Cerebellar cortex (tissue), 1 donor: Measurements from ENCODE around the gene KRTAP5-8.
"Not testable (repeated sequence)": the region's sequence is repeated elsewhere in the genome, so short reads cannot be mapped to it uniquely, and the experiment has no call there.

Source experiments
- DNase-seq: peaks from one replicate; pipeline ENCODE4 v3.0.0-alpha.2; 2015; ENCODE audit warnings: low spot score

Gene KRTAP5-8

GRCh38 chr11:71507102-71507501 lies 30.7 kb upstream of the KRTAP5-8 start:
- no peak for DNase-seq

GRCh38 chr11:71518506-71519471 lies 19.0 kb upstream of the KRTAP5-8 start:
- no peak for DNase-seq

GRCh38 chr11:71519546-71519945 lies 18.3 kb upstream of the KRTAP5-8 start:
- DNase-seq, result no peak

- no peak for DNase-seq
Measured at GRCh38 chr11:71525188-71525937, 12.5 kb upstream of the KRTAP5-8 start.

GRCh38 chr11:71525938-71526495 lies 11.8 kb upstream of the KRTAP5-8 start:
- DNase-seq, result no peak

GRCh38 chr11:71526796-71527575 lies 10.8 kb upstream of the KRTAP5-8 start, which contains the start of gene KRTAP5-7:
TSS of gene KRTAP5-7 (plus strand) at chr11:71527267. CDS start at chr11:71527301, 34 bp downstream.
- not testable (repeated sequence) for DNase-seq

- DNase-seq, result no peak
Measured at GRCh38 chr11:71527576-71528210, 10.1 kb upstream of the KRTAP5-8 start.

- no peak for DNase-seq
Measured at GRCh38 chr11:71530602-71531001, 7.2 kb upstream of the KRTAP5-8 start.

- DNase-seq, result no peak
Measured at GRCh38 chr11:71532036-71532610, 5.7 kb upstream of the KRTAP5-8 start.

GRCh38 chr11:71534711-71535608 lies 2.9 kb upstream of the KRTAP5-8 start:
- DNase-seq, result not testable (repeated sequence)

GRCh38 chr11:71535825-71536224 lies 2.0 kb upstream of the KRTAP5-8 start:
- no peak for DNase-seq

- DNase-seq, result no peak
Measured at GRCh38 chr11:71537537-71537936, 288 bp upstream of the KRTAP5-8 start.

- DNase-seq, result no peak
Measured at GRCh38 chr11:71538666-71538990, 803 bp downstream of the KRTAP5-8 start.

- no peak for DNase-seq
Measured at GRCh38 chr11:71539017-71539416, 1.2 kb downstream of the KRTAP5-8 start.

- DNase-seq, result not testable (repeated sequence)
Measured at GRCh38 chr11:71539971-71540370, 2.1 kb downstream of the KRTAP5-8 start.

GRCh38 chr11:71540521-71541304 lies 2.9 kb downstream of the KRTAP5-8 start:
- not testable (repeated sequence) for DNase-seq

- no peak for DNase-seq
Measured at GRCh38 chr11:71542382-71542781, 4.6 kb downstream of the KRTAP5-8 start.

GRCh38 chr11:71542879-71543777 lies 5.3 kb downstream of the KRTAP5-8 start:
- DNase-seq, result no peak
